ENCODE measurements around the gene CASP7. TPM values are rescaled to one million over a fixed set of nuclear protein-coding genes. Genes with fewer than 3 reads are reported as not detected.

CASP7 gene
- total RNA-seq, 6 donors from 2014 or later: 17.4 to 35.1 (median 29.6) TPM

DNA sequence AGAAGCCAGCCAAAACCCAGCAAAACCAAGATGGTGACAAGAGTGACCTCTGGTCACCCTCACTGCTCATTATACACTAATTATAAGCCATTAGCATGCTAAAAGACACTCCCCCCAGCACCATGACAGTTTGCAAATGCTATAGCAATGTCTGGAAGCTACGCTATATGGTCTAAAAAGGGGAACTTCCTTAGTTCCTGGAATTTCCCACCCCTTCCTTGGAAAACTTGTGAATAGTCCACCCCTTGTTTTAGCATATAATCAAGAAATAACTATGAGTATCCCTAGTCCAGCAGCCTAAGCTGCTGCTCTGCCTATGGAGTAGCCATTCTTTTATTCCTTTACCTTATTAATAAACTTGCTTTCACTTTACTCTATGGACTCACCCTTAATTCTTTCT, 16.0 kb downstream of the CASP7 start:
- peaks cover 0 to 23% (median 7%) of the 10 kb centered on the region in 4 donors for H3K9me3 ChIP-seq
- H3K27ac ChIP-seq: no peak overlapping the region
- 79 to 89% methylated on average over 1 of the region's 1 CpG for WGBS, 2 donors
- TF ChIP-seq POLR2AphosphoS5 (IDR thresholded peaks at IDR 0.05) (no peak), POLR2A (IDR thresholded peaks at IDR 0.05) (no peak), EP300 (IDR thresholded peaks at IDR 0.05) (no peak)
- no peak for DNase-seq
- no peak for ATAC-seq (ENCODE audit: low FRiP score in 2 of 2)
- peaks cover 0 to 39% (median 25%) of the 10 kb centered on the region in 4 donors for H3K36me3 ChIP-seq
- H3K4me3 ChIP-seq: no peak overlapping the region
- no peaks in the 10 kb centered on the region for H3K27me3 ChIP-seq
- no peaks in the 10 kb centered on the region for H3K4me1 ChIP-seq

DNA sequence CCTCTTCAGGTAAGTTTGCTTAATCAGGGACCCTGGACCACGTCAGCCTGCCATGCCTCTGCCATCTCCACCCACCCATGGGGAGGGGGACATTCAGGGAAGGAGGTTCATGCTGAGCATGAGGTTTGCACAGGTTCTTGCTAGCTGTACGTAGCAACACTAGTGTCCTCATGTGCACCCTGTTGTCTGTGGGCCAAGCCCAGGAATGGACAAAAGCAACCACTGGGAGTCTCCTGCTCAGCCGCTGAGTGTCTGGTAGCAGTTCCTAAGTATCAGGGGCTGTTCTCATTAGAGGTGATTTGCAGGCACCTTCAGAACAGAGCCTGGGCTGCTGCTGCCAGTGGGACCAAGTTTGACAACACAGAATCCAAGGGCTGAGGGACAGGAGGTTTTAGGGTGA, 17.9 kb downstream of the CASP7 start:
- ATAC-seq (ENCODE audit: low FRiP score in 2 of 2): no peak

DNA sequence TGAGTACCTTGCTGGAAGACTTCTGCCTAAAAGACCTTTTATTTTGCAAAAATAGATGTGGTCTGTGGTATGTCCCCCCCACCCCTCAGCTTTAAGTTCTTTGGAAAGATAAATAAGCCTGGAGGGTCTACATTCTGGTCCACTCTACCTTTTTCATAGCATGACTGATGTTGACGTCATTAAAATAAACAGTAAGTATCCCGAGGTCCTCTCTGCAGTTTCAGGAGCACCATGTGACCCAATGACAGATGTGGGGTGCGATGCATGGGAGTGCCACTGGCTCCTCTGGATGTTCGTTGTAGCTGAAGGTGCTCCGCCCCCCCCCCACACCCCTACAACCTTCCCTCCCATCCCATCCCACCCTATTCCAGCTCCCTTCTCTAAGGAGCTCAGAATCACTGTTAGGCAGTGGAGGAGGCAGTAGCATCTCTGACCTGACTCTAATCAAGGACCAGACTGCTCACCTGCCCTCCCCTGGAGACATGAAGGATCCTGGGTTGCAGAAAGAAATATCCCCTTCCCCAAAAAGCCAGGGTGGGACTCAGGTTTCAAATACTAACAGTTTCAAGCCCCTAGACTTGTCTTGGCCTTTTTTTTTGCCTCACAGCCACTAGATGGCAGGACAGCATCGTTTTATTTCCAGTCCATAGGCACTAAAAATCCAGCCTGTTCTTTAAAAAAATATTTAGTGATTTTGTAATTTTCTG, 25.1 kb downstream of the CASP7 start:
- ATAC-seq (ENCODE audit: low FRiP score in 2 of 2) (no peak), DNase-seq (no peak)
- H3K36me3 ChIP-seq: peaks cover 0 to 14% (median 0%) of the 10 kb centered on the region in 4 donors
- H3K27ac ChIP-seq: no peak overlapping the region
- WGBS, 2 donors: 46 to 55% methylated on average over 6 of the region's 6 CpGs
- no peak overlapping the region for H3K4me3 ChIP-seq
- TF ChIP-seq, protein P1, sequence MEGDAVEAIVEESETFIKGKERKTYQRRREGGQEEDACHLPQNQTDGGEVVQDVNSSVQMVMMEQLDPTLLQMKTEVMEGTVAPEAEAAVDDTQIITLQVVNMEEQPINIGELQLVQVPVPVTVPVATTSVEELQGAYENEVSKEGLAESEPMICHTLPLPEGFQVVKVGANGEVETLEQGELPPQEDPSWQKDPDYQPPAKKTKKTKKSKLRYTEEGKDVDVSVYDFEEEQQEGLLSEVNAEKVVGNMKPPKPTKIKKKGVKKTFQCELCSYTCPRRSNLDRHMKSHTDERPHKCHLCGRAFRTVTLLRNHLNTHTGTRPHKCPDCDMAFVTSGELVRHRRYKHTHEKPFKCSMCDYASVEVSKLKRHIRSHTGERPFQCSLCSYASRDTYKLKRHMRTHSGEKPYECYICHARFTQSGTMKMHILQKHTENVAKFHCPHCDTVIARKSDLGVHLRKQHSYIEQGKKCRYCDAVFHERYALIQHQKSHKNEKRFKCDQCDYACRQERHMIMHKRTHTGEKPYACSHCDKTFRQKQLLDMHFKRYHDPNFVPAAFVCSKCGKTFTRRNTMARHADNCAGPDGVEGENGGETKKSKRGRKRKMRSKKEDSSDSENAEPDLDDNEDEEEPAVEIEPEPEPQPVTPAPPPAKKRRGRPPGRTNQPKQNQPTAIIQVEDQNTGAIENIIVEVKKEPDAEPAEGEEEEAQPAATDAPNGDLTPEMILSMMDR (IDR thresholded peaks at IDR 0.05): peak in 5 of 6 experiments; percentile 32 to 51 (median 44)
- no peak for TF ChIP-seq POLR2AphosphoS5 (IDR thresholded peaks at IDR 0.05)
- no peaks in the 10 kb centered on the region for H3K27me3 ChIP-seq
- no peaks in the 10 kb centered on the region for H3K9me3 ChIP-seq
- peaks cover 0 to 14% (median 8%) of the 10 kb centered on the region in 4 donors for H3K4me1 ChIP-seq

More for the DNA sequence above, 17.9 kb downstream of the CASP7 start:
- H3K27me3 ChIP-seq: no peaks in the 10 kb centered on the region
- DNase-seq: no peak
- no peak overlapping the region for H3K27ac ChIP-seq
- no peak overlapping the region for H3K4me3 ChIP-seq
- 95 to 100% methylated on average over 2 to 3 of the region's 3 CpGs for WGBS, 2 donors
- TF ChIP-seq EP300 (IDR thresholded peaks at IDR 0.05) (no peak), POLR2A (IDR thresholded peaks at IDR 0.05) (no peak), POLR2AphosphoS5 (IDR thresholded peaks at IDR 0.05) (no peak)
- TF ChIP-seq, protein P1 (IDR thresholded peaks at IDR 0.05): no peak
- H3K36me3 ChIP-seq: peaks cover 0 to 34% (median 22%) of the 10 kb centered on the region in 4 donors
- peaks cover 0 to 15% (median 5%) of the 10 kb centered on the region in 4 donors for H3K9me3 ChIP-seq
- H3K4me1 ChIP-seq: no peaks in the 10 kb centered on the region

DNA sequence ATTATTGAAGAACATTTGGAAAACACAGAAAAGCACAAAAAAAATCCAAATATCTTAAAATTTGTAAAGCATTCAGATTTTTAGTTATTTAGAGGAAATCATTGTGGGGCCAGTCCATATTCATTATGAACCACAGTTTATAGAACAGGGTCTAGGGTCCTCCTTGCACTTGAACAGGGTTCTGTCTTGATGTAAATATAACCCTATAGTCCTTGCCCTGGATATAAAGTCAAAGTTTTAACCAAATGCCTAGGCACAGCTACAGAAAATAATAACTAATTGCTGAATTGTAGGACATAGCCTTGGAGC, 25.6 kb downstream of the CASP7 start:
- TF ChIP-seq POLR2AphosphoS5 (IDR thresholded peaks at IDR 0.05) (no peak), EP300 (IDR thresholded peaks at IDR 0.05) (no peak), POLR2A (IDR thresholded peaks at IDR 0.05) (no peak)
- TF ChIP-seq, protein P1 (IDR thresholded peaks at IDR 0.05): no peak
- Histone ChIP-seq H3K27ac (no peak overlapping the region), H3K4me3 (no peak overlapping the region), H3K4me1 (peaks cover 0 to 16% (median 9%) of the 10 kb centered on the region in 4 donors), H3K27me3 (no peaks in the 10 kb centered on the region), H3K36me3 (peaks cover 0 to 13% (median 0%) of the 10 kb centered on the region in 4 donors), H3K9me3 (no peaks in the 10 kb centered on the region)
- ATAC-seq (ENCODE audit: low FRiP score in 2 of 2) (no peak), DNase-seq (no peak)

DNA sequence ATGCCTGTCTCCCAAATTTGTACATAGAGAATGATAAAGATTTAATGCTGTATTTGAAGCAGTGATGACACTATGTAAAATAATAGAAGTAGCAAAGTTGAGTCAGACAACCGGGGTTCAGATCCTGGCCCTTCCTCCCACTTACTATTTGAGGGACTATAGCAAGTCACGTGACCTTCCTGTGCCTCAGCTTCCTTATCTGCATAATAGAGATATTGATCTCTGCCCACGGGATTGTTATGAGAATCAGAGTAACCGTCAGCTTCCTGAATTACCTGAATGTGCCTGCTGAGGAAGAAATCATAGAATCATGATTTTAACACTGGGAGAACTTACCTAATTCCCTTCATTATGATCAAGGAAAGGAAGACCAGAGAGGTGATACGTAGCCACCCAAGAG, 26.9 kb downstream of the CASP7 start:
- 55 to 60% methylated on average over 5 of the region's 5 CpGs for WGBS, 2 donors
- no peak overlapping the region for H3K4me3 ChIP-seq

DNA sequence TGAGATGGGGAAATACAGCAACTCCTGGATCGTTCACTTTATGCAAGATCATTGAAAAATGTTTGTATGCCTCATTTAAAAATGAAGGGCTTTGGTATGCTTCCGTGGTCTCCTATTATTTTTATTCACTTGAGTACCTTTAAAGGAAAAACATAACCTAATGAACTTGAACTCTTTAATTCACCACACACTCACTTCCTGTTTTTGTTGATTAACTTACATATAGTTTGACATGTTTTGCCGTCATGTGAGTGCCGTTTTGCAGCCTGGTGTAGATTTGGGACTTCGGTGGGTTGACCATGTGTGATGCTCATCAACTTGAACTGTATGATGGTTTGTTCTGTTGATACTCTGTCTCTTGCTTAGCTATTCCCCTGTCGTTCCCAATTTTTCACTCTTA, 28.9 kb downstream of the CASP7 start:
- WGBS, 2 donors: 77 to 87% methylated on average over 6 of the region's 6 CpGs
- TF ChIP-seq, protein P1 (IDR thresholded peaks at IDR 0.05): no peak
- no peak for TF ChIP-seq EP300 (IDR thresholded peaks at IDR 0.05)
- no peak for TF ChIP-seq POLR2AphosphoS5 (IDR thresholded peaks at IDR 0.05)
- TF ChIP-seq POLR2A (IDR thresholded peaks at IDR 0.05): no peak
- H3K27me3 ChIP-seq: no peaks in the 10 kb centered on the region
- no peaks in the 10 kb centered on the region for H3K9me3 ChIP-seq
- H3K36me3 ChIP-seq: peaks cover 0 to 15% (median 4%) of the 10 kb centered on the region in 4 donors
- ATAC-seq (ENCODE audit: low FRiP score in 2 of 2): no peak
- H3K4me3 ChIP-seq: no peak overlapping the region
- H3K4me1 ChIP-seq: peaks cover 0 to 17% (median 12%) of the 10 kb centered on the region in 4 donors
- peak overlapping the region in 1 of 4 donors; percentile 39 for H3K27ac ChIP-seq
- DNase-seq: no peak

More for the DNA sequence above, 26.9 kb downstream of the CASP7 start:
- peaks cover 0 to 10% (median 2%) of the 10 kb centered on the region in 4 donors for H3K36me3 ChIP-seq
- no peak for ATAC-seq (ENCODE audit: low FRiP score in 2 of 2)
- peaks cover 0 to 16% (median 11%) of the 10 kb centered on the region in 4 donors for H3K4me1 ChIP-seq
- TF ChIP-seq EP300 (IDR thresholded peaks at IDR 0.05) (no peak), POLR2AphosphoS5 (IDR thresholded peaks at IDR 0.05) (no peak)
- DNase-seq: no peak
- no peak overlapping the region for H3K27ac ChIP-seq
- no peaks in the 10 kb centered on the region for H3K9me3 ChIP-seq
- H3K27me3 ChIP-seq: no peaks in the 10 kb centered on the region
